Hypothalamus (tissue), 51 donors: ENCODE data around the gene NR2F2.

Source experiments
- DNase-seq, 51 donors: peaks; one replicate each; lab custom pipeline; 2025; lab: John Stamatoyannopoulos, UW

NR2F2 gene

DNA sequence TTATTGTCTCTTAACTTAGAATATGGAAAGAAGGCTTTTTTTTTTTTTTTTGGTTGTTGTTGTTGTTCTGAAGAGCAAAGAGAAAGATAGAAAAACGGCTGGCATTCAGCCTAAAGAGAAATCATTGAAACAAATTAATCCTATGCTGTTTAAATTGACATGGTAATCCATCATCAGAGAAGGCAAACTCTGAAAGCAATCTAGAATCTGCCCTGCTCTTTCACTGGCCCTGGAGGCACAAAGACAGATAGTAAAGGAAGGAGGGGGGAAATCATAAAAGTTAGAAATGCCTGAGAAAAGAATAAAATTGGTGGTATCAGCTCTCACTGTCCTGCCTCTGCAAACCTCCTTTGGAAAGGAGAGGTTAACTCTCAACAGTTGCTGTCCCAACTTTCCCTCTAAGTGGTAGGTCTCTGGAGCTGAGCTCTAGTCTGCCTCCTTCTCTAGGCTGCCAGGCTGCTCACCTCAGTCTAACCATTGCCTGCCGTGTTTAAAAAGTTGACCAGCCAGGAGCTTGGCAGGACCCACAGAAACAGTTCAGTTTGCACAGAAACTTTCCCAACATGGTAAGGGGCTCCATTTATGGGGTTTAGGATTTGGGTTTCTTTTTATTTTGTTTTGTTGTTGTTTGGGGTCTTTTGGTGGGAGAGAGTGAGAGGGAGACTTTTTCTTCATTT lies 13.4 kb upstream of the NR2F2 start:
- DNase-seq, result no peak

DNA sequence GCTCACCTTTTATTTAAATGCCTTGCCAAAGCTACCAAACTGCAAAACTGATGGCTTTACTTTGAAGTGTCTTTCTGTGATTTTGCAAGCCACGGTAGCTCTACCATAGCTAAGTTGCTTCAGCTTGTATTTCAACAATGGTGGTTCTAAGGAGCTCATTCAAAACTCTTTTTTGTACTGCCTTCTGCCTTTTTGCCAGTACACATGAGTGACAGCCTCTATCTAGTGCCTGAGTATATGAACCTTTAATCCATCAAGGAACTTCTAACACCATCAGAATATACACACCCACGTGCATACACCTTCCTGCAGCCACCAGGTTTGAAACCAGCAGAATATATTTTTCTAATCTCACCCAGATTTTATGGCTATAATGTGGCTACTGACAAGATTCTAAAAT lies 10.4 kb upstream of the NR2F2 start:
- DNase-seq, result no peak

DNA sequence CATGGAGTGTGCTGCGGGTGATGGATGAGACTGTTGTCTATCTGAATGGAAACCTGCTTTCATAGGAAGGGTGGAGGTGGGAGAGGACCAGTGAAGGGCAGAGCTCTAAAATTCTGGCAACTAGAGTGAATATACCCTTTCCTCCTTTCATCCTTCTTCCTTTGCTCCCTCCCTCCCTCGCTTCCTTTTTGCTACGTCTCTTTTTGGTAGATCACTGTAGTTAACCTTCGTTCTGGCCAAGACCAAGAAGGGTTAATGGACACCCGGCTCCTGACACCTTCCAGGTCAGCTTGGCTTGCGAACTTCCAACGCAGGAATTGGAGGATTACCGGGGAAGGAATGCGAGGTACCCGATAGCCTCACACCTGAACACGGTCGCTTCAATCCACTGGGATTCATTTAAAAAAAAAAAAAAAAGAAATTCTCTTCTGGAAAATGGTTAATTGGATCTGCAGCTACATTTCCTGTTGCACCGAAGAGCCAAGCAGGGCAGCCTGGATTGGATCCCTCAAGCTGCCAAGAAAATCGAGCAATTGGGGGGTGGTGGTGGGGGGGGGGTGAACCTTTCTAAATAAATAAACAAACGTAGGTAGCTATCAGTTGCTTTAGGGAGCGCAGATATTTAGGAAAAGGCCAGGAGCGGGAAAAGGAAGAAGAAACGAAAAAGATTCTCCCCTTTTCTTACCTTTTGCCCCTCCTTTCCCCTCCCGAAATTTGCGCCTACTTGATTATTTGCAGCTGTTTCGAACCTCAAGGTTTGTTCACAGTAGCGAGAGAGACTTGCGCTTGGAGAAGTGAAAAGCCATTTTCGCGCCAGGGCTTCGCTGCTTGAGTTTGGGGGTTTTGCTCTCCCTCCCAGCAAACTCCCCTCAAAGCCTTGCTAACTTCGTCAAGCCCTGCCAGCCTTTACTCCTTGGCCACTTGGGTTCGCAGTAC lies 9.5 kb upstream of the NR2F2 start:
- no peak for DNase-seq

DNA sequence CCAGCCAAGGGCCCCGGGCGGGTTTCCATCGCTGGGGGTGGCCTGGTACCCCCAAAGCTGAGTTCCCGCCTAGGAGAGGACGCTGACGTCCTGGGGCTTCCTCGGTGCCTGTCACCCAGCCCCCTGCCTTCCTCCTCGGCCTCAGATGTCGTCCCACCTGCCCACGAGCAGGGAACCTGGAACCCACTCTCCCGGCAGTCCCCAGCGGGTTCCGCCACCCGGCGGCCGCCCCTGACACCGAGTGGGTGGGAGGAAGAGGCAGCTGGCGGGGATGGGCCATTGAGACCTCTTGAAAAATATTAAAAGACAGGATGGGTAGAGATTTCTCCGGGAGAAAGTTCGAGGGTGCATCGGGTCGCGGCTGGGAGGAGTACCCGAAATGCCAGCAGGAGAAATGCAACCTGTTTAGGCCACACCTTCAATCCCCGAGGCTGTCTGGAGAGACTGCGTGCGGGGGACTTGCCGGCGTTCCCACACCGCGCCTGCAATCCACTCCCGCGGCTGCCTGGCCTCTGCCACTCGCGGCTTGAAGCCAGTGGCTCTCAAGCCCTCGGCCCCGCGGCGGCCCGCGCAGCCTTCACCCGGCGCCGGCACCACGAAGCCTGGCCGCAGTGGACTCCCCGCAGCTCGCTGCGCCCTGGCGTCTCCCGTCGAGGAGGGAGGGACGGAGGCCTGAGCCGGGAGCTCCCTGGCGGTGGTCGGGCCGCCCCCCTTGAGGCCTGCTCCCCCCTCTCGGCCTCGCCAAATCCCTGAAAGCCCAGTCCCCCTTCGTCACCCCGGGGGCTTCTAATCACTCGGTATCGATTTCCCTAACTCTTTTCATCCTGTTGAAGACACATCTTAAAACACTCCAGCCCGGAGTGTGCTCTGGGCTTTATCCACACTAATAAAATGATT lies 8.6 kb upstream of the NR2F2 start:
- DNase-seq, result peak in 2 of 51 donors; percentile 10 to 14

DNA sequence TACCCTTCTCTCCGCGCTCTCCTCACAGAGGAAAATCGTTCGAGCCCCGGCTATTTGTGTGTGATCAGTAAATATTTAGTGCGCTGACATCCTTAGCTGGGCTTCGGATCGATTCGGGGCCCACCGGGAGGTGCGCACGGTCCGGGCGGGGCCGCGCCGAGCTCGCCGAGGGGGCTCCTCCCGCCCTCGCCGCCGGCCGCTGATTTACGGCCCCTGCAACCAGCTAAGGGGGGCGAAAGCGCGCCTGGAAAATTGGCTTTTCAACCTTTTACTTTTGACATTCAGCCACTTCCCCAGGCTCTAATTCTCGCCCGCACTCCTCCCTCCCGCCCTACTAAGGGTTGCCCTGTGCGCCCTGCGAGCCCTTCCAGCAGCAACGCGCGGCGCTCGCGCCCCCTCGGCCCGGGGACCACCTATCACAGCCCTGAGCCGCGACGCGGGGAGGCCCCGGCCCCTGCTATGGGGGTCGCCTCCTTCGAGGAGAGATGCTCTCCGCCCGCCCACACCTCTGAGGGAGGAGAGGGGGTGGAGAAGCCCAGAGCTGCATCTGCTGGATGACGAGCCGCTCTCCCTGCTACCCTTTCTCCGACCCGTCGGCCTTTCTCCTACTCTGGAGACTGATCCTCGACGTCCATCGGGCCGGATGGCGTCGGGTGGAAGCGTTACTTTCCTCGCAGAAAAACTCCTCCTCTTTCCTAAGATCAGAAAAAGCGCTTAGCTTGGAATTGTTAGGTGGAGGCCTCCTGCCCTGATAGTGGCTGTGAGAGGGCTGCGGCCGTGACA lies 7.8 kb upstream of the NR2F2 start:
- DNase-seq, result no peak

DNA sequence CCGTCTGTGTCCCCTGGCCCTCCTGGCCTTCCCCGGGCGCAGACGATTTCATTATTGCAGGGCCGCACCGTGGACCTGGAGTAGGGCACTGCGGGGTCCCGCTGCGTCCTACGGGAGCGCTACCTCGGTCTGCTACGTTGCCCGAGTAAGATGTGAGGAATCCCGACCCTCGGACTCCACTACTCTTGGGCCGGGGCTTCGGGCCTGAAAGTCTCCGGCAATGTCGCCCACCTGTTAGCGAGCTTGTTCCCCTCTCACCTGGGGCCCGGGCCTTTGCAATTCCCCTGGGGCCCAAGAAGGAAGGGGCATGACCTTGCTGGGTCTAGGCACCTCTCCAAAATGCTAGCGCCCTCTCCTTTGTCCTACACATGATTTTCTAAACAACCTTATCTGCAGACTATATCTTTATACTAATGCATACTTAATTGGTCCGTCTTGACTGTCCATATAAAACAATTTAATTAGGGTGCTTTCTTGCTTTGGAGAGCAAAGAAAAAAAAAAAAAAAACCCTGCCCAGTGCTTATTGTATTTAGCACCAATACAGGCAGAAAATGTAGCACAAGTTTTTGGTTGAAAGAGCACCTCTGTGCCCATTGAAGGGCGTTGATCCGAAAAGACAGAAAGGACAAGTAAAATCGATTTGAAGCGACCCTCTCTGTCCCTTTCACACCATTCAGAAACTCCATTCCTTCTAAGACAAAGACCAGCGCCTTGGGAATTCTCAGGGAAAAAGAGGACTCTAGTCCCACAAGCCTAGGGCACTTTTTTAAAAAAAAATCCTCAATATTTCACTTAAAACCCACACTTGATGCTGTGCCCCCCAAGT lies 7.0 kb upstream of the NR2F2 start:
- no peak for DNase-seq

DNA sequence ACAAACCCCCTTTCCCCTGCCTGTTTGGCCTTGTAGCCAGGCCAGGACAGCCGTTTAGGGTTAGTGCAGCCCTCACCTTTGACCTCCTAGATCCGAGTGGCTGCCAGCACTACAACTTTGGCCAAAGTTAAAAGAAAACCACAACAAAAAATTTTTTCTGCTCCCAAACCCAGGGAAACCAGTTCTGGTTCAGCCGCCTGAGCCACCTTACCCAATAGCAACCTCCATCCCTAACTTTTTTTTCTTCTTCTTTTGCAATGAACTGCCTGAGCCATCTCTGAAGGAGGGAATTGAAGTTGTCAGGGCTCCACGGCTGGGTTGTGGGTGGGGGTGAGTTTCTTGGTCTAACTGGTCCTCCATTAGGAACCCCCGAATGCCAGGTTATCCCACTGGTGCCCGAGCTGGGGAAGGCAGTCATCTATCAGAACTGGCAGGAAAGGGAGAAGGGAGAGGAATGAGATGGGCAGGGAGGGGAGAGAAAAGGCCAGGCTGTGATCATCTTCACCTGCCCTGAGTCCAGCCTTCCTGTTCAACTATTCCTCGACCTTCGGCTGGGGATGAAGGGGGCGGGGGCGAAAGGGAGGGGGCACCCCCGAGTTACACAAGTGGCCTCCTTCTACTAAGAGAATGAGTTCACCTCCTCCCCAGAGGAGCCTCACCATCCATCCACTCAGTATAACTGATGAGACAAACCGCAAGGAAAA lies 6.2 kb upstream of the NR2F2 start:
- DNase-seq, result peak in 1 of 51 donors; percentile 0

DNA sequence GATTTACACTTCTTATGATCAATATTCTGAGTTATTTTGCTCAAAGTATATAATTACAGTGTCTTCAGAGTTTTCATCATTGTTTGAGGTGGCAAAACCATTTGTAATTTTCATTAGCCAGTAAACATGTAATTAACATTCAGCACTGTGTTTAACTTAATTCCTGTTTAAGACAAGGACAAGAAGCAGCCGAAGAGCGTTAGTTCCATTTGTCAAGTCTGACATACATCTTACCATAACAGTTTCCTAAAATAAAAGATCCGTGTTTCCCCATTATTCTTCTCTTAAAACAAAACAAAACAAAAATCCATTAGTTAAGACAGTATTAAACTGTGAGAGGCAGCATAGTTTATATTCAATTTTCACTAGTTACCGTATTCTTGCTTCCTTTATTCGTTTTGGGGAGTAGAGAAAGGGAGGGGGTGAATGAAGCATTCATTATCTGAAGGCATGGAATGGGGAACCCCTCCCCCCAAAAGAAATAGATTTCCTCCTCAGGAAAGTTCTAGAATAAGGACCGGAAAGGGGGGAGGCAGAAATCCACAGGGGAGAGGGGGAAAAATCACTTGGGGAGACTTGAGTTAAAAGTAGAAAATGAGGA lies 5.5 kb upstream of the NR2F2 start:
- no peak for DNase-seq

DNA sequence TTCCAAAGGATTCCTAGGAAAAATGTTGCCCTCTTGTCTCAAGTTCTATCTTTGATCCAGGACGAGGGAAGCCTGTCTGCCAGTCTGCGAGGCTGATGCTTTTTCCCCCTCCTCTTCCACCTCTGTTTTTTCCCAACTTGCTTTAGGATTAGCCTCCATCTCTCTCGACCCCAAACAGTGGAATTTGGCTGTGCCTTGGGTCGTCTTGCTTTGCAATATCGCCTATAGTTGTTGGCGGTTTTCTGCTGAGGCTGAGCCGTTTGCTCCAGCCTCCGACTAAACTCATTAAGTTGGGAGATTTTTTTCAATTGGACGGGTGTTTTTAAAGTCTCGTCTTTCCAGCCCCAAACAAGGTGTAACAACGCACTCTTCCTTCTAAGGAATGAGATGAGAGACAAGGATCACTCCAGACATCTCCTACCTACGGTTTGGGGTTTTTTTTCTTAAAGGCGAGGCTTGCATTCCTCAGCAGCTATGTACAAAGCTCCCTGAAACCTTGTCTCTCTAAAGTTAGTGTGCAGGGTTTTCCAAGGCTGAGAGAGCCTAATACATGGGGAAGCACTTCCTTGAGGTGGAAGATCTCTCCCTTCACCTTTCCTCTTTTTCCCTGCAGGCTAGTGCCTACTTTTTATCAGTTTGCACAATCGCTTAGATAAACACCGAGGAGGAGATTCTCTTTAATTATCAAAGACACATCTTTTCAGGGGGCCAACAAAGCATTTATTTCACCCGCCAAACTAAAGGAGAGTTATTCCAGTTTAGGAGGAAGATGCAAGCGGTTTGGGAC lies 4.8 kb upstream of the NR2F2 start:
- DNase-seq, result peak in 1 of 51 donors; percentile 0

DNA sequence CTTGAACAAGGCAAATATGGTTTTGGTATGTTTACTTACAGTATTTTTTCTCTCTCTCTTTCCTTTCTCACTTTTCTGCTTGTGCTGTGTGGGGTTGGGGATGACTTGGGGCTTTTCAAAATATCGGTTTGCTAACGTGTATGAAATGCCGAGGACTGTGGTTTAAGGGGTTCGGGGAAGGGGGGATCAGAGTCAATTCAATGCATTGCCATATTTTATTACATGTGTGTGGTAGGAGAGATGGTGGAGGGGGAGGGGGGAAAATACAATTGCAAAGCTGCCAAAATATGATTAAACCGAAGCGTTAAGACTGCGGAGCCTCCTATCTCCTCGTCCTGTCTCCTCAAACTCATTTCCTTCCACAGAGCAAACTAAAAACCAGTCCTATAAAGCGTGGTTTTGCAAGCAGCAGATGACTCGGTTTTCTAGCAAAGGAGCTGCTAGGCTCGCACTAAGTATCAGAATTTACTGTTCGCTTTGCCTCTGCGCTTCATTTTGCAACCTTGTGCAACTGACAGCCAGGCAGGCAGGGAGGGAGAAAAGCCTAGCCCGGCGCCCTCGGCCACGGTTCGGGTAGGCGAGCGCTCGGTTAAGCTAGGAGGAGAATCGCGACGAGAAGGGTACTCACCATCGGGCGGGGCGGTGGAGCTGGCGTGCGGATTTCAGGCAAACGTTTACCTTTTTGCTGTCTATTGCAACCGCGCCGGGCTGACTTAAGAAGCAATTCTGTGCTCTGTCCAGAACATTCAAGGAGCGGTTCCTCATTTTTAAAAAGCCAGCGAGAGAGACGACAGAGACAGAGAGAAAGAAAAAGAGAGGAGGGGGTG lies 4.0 kb upstream of the NR2F2 start:
- DNase-seq, result peak in 4 of 51 donors; percentile 0 to 32 (median 7)

DNA sequence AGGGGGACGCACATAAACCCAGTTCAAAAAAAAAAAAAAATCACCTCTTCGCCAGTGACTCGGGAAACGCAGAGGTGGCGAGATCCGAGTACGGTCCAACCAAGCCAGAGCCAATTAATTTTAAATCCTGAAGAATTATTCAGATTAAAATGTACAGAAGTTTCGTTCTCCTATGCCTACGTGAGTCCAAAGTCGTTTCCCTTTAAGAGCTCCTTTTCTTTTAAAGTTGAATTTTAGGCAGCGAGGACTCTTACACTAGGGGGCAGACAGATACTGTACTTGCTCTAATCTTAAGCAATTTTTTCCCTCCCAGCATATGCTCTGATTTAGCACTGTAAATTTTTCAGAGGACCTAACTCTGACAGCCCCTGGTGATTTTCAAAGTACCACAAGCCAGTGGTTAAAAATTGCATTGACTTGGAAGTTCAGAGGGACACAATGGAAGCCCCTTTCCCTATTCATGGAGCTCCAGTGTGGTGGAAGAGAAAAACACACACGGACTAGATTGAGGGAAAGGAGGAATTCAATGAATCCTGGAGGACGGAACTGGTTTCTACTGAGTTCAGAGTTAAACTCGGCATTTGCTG lies 3.3 kb upstream of the NR2F2 start:
- no peak for DNase-seq

DNA sequence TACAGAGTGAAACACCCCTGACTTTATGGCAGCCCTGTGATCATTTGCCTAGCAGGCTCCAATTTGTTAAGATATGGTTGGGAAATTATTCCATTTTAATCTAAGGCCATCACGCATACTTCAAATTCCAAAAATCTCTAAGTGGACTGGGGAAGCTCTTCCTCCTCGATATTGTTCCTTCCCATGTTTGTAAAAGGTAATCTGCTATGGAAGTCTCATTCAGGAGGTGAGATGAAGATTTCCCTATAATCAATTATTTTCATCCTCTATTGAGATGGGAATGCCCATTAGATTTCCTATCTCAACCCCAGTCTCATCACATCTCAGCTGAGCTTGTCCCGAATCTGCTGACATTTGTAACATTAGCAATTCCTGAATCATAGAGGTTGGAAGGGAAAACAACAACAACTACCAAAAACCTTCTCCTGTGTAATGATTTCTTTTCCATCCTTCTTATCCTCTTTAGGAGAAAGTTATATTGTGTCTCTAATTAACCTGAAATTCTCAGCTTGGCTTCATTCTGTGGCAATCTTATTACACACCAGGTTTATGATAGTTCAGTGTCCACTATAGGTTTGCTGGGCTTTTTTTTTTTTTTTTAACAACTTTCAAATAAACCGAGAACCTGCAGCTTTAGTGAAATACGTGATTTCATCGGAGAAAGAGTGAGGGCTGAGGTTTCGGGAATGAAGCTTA lies 2.2 kb upstream of the NR2F2 start:
- no peak for DNase-seq

DNA sequence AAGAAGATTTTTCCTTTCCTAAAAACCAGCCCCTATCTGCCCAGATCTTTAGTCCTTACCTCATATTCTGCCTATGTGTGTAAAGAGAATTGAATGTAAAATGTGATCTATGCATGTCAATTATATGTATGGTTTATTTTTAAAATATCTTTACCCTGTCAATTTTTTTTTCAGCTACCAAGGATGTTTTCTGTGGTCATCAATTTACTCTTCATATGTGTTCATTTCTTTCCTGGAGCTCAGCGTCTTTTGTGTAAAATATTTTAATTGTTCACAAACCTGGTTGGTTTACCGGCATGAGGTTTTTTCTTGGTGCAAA lies 1.7 kb upstream of the NR2F2 start:
- no peak for DNase-seq

DNA sequence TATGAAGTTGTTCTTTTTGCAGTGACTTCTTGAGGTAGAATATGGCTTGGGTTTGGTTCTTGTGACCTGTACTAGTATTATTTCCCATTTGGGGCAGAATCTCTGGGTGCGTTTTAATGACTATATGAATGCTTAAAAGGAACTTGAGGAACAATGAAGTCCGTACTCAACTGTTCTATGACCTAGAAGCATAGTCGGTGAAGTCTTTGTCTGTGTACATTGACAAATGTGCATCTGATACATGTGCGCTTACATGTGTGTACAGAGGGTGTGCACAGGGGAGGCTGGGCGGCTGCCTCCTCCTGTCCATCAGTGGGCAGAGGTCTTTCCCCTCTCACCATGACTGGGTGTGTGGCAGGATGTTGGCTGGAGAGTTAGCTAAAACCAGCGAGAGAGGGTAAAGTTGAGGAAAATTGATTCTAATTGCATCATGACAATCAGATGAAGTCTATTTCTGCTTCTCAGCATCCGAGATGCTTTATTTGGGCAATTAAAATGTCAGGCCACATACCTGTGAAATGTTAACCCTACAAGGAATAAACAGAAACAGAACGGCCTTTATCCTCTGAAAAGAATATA lies 1.0 kb upstream of the NR2F2 start:
- no peak for DNase-seq

DNA sequence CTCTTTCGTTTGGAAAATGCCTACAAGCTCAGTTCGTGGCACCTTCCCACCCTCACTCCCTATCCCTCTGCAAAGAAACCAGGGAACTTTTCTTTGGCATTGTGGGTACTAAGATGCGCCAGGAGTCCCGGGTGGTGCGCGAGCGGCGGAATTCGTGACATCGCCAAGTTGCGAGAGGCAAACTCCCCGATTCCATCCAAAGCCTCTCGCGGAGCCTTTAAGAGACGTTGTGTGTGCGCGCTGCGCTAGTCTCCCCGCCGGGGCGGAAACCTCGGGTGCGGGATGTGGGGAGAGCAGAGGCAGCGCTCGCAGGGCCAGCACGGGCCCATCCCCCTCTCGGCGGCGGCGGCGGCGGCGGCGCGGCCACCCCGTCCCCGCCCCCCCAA lies 443 bp upstream of the NR2F2 start:
- peak in 13 of 51 donors; percentile 25 to 84 (median 68) for DNase-seq
